OCI-LY3 (cell line): Measurements from ENCODE around the gene CAMTA2.
A peak's percentile ranks its signal among the peaks of the same experiment; 100 is the strongest.
"Not testable (repeated sequence)": the region's sequence is repeated elsewhere in the genome, so short reads cannot be mapped to it uniquely, and the experiment has no call there.

Source experiments
- H2AFZ ChIP-seq: fragments of 200-600, 300-600 bp; shearing (Covaris generic); 2 replicates; pipeline ENCODE4 v1.6.0; 2014; ENCODE audit warnings: antibody characterized with exemption, low read depth, low read length
- H3K27ac ChIP-seq: fragments of 200-600, 300-600 bp; sonication (generic); 2 replicates; pipeline ENCODE4 v1.5.1; 2014; ENCODE audit warnings: mild to moderate bottlenecking, low read length, moderate library complexity, mixed read lengths
- H3K27me3 ChIP-seq: fragments of 200-600, 300-600 bp; sonication (generic); 2 replicates; pipeline ENCODE4 v1.6.1; 2014; ENCODE audit warnings: low read depth, low read length, mixed read lengths
- H3K36me3 ChIP-seq: fragments of 200-600, 300-600 bp; sonication (generic); replicated peaks from 2 replicates; pipeline ENCODE3; 2014; ENCODE audit warnings: low read depth, low read length, mixed read lengths
- H3K4me1 ChIP-seq: fragments of 300-600, 200-600 bp; sonication (generic); 2 replicates; pipeline ENCODE4 v1.6.1; 2014; ENCODE audit warnings: low read length, mixed read lengths
- H3K4me2 ChIP-seq: fragments of 200-600, 300-600 bp; sonication (generic); 2 replicates; pipeline ENCODE4 v1.6.1; 2014; ENCODE audit warnings: low read length, mixed read lengths
- H3K4me3 ChIP-seq: fragments of 300-600, 200-600 bp; sonication (generic); 2 replicates; pipeline ENCODE4 v1.5.1; 2014; ENCODE audit warnings: antibody characterized with exemption, mild to moderate bottlenecking, low read length, moderate library complexity
- H3K79me2 ChIP-seq: fragments of 300-600, 200-600 bp; shearing (Covaris generic); 2 replicates; pipeline ENCODE4 v1.6.1; 2014; ENCODE audit warnings: mild to moderate bottlenecking, low read length, mixed read lengths
- H3K9ac ChIP-seq: fragments of 300-600, 200-600 bp; shearing (Covaris generic); 2 replicates; pipeline ENCODE4 v1.6.0; 2014; ENCODE audit warnings: mild to moderate bottlenecking, low read length, moderate library complexity
- H3K9me3 ChIP-seq: fragments of 200-600, 300-600 bp; shearing (Covaris generic); 2 replicates; pipeline ENCODE4 v1.6.1; 2014; ENCODE audit warnings: low read length, mixed read lengths; ENCODE audit not compliant: insufficient read depth
- H4K20me1 ChIP-seq: fragments of 200-600, 300-600 bp; sonication (generic); 2 replicates; pipeline ENCODE4 v1.6.1; 2016; ENCODE audit warnings: low read length, mixed read lengths; ENCODE audit not compliant: insufficient read depth
- EZH2phosphoT487 ChIP-seq: fragments of 200-600 bp; shearing (Covaris generic); IDR thresholded peaks from 2 replicates; pipeline ENCODE4 v1.6.1; 2018; ENCODE audit warnings: antibody characterized with exemption, mixed run types, low read depth
- TF ChIP-seq, protein P1 (sequence below): fragments of 200-600, 300-600 bp; sonication (generic); IDR thresholded peaks from 2 replicates; pipeline ENCODE4 v1.5.1; 2014; ENCODE audit warnings: antibody characterized with exemption, low read length, low read depth

Gene CAMTA2

GRCh38 chr17:5034063-5034462 is 46.6 kb upstream of the CAMTA2 start:
- H3K27ac ChIP-seq: no peak overlapping the region
- no peak overlapping the region for H3K9ac ChIP-seq
- TF ChIP-seq EZH2phosphoT487: no peak
- TF ChIP-seq, protein P1, sequence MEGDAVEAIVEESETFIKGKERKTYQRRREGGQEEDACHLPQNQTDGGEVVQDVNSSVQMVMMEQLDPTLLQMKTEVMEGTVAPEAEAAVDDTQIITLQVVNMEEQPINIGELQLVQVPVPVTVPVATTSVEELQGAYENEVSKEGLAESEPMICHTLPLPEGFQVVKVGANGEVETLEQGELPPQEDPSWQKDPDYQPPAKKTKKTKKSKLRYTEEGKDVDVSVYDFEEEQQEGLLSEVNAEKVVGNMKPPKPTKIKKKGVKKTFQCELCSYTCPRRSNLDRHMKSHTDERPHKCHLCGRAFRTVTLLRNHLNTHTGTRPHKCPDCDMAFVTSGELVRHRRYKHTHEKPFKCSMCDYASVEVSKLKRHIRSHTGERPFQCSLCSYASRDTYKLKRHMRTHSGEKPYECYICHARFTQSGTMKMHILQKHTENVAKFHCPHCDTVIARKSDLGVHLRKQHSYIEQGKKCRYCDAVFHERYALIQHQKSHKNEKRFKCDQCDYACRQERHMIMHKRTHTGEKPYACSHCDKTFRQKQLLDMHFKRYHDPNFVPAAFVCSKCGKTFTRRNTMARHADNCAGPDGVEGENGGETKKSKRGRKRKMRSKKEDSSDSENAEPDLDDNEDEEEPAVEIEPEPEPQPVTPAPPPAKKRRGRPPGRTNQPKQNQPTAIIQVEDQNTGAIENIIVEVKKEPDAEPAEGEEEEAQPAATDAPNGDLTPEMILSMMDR: no peak
- no peak overlapping the region for H2AFZ ChIP-seq
- H3K79me2 ChIP-seq: no peaks in the 10 kb centered on the region
- H3K36me3 ChIP-seq: no peaks in the 10 kb centered on the region
- peaks cover 10% of the 10 kb centered on the region; the same call in 1 of the 2 replicates for H3K4me1 ChIP-seq
- H3K4me3 ChIP-seq: no peak overlapping the region
- H3K9me3 ChIP-seq: no peaks in the 10 kb centered on the region
- no peak overlapping the region for H3K4me2 ChIP-seq
- no peaks in the 10 kb centered on the region for H3K27me3 ChIP-seq
- H4K20me1 ChIP-seq: no peaks in the 10 kb centered on the region

- TF ChIP-seq, protein P1: no peak
- no peak for TF ChIP-seq EZH2phosphoT487
- Histone ChIP-seq H3K4me2 (no peak overlapping the region), H3K4me1 (peaks cover 10% of the 10 kb centered on the region; the same call in 1 of the 2 replicates), H2AFZ (no peak overlapping the region), H3K27me3 (no peaks in the 10 kb centered on the region), H4K20me1 (no peaks in the 10 kb centered on the region), H3K9ac (no peak overlapping the region), H3K27ac (no peak overlapping the region), H3K79me2 (no peaks in the 10 kb centered on the region), H3K4me3 (no peak overlapping the region), H3K9me3 (no peaks in the 10 kb centered on the region), H3K36me3 (no peaks in the 10 kb centered on the region)
Measured at GRCh38 chr17:5033352-5034015, 46.0 kb upstream of the CAMTA2 start.

DNA sequence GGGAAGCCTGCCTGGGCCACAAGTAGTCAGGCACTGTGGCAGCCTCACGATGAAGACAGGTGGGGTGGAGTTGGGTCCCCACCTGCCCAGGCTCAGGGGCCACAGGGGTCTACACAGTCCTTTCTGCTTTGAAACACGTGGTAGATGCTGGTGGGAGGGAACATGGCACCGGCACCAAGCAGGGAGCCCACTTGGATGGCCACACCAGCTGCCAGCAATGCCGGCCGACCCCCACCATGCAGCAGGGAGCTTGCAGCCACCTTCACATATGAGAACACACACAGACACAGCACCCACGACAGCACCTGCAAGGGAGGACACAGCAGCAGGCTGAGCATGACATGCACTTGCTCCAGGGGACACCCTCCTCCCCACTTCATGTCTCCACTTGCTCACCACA is 45.4 kb upstream of the CAMTA2 start:
- Histone ChIP-seq H3K9me3 (no peaks in the 10 kb centered on the region), H3K27me3 (no peaks in the 10 kb centered on the region), H3K4me2 (no peak overlapping the region), H3K27ac (no peak overlapping the region), H4K20me1 (no peaks in the 10 kb centered on the region), H3K9ac (no peak overlapping the region), H3K4me3 (no peak overlapping the region), H3K79me2 (no peaks in the 10 kb centered on the region), H2AFZ (no peak overlapping the region), H3K4me1 (peaks cover 10% of the 10 kb centered on the region; the same call in 1 of the 2 replicates), H3K36me3 (no peaks in the 10 kb centered on the region)
- TF ChIP-seq, protein P1: no peak

DNA sequence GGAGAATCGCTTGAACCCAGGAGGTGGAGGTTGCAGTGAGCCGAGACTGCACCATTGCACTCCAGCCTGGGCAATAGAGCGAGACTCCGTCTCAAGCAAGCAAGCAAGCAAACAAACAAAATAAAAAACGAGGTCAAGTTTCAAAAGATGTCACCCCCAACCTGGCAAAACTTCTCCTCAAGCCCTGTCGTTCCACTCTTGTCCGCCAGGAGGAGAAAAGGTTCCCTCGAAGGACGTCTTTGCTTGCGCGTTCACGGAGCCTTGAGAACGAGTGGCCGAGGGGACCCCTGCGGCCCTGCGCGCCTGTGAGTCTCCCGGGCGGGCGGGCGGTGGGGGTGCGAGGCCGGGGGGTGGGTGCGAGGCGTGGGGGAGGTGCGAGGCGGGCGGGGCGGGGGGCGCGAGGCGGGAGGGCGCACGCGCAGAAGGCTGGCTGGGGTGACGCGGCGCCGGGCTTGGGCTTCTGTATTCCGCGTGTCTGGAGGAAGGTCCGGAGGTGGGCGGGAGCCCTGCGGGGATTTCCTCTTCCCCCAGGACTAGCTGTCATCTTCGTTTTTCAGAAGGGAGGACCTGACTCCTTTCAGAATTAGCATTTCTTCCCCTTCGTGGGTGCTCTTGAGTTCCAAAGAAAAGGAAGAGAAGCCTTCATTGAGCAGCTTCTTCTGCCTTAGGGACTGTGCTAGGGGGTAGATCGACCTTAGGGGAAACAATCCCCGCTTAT is 44.0 kb upstream of the CAMTA2 start:
- peak overlapping the region; percentile 95 for H3K4me2 ChIP-seq
- no peaks in the 10 kb centered on the region for H4K20me1 ChIP-seq
- H3K36me3 ChIP-seq: no peaks in the 10 kb centered on the region
- H3K27me3 ChIP-seq: no peaks in the 10 kb centered on the region
- H3K9ac ChIP-seq: peak overlapping the region; percentile 71
- peak overlapping the region; percentile 39; the same call in 1 of the 2 replicates for H3K27ac ChIP-seq
- H2AFZ ChIP-seq: peak overlapping the region; percentile 91; the same call in 1 of the 2 replicates
- peak overlapping the region; percentile 79 for H3K4me3 ChIP-seq
- H3K9me3 ChIP-seq: no peaks in the 10 kb centered on the region
- peaks cover 10% of the 10 kb centered on the region; the same call in 1 of the 2 replicates for H3K4me1 ChIP-seq
- TF ChIP-seq EZH2phosphoT487: no peak
- TF ChIP-seq, protein P1: peak; percentile 48
- no peaks in the 10 kb centered on the region for H3K79me2 ChIP-seq

DNA sequence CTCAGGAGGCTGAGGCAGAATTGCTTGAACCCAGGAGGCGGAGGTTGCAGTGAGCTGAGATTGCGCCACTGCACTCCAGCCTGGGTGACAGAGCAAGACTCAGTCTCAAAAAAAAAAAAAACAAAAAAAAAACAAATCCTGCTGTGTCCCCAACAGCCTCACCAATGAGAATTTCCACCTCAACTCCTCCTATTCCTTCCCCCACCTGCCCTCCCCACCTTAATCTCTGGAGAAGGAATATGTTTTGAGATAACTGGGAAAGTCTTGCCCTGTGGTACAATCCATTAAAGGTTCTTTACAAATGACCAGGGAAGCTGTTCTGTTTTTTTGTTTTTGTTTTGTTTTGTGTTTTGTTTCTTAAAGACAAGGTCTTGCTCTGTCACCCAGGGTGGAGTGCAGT is 42.7 kb upstream of the CAMTA2 start:
- H3K36me3 ChIP-seq, H3K9me3 ChIP-seq, H3K79me2 ChIP-seq, H2AFZ ChIP-seq, H4K20me1 ChIP-seq, H3K4me2 ChIP-seq, H3K4me3 ChIP-seq, H3K4me1 ChIP-seq, H3K27me3 ChIP-seq, H3K27ac ChIP-seq, H3K9ac ChIP-seq: not testable (repeated sequence)
